Dedifferentiated amniotic fluid mesenchymal stem cell (primary cell): ENCODE data around the gene TENM3.

Experiments
- DNase-seq: peaks from one replicate; pipeline ENCODE4 v3.0.0-alpha.2; 2016; ENCODE audit errors: extremely low spot score

TENM3 gene

DNA sequence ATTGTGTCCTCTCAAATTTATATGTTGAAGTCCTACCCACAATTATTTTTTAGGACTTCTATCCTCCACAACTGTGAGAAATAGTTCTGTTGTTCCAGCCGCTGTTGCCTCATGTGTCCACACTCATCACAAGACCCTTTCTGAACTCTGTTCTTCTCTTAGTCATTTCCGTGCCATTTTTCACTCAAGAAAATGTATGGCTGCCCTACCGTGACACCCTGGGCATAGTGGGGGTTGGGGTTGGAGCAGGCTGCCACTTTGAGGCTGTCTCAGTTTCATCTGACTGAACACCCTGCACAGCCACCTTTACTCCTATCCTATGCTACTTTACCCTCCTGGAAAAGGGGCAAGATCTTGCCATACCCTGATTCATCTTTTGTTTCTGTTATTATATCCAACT is 319.1 kb downstream of the TENM3 start:
- no peak for DNase-seq

- no peak for DNase-seq
Observed at GRCh38 chr4:182564724-182565369, 321.6 kb downstream of the TENM3 start.

DNA sequence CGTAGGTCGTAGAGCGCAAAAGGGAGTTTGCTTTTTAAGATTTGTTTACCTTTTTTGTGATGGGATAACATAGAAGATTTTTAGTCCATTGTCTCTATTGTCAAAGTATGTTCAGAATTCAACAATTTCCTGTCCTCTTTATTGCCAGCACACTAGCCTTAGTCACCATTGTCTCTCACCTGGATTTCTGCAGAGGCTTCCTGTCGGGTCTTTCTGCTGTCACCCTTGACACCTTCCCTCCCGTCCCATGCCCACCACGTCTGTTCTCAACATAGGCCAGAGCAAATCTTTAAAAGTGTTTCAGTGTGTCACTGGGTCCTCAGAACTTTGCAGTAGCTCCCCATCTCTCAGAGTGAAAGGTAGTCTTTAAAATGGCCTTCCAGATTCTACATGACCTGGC is 323.9 kb downstream of the TENM3 start:
- no peak for DNase-seq

- DNase-seq, result no peak
Observed at GRCh38 chr4:182569561-182569960, 326.4 kb downstream of the TENM3 start.

DNA sequence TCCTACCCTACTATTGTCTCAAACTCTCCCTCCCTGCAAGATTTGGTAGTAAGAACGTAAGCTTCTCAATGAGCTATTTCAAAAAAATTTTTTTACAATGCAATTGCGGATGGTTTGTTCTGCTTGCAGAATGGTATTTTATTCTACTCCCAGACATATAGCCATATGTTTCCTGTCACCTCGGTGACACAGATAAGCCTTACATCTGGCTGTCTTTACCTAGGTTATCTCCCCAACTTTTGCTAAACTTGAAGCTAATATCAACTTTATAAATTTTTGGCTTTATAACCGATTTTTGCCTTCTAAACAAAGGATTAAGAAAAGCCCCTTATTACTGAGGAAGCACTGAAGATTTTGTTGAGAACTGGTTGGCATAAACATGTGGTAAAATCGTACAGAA is 331.5 kb downstream of the TENM3 start:
- no peak for DNase-seq

DNA sequence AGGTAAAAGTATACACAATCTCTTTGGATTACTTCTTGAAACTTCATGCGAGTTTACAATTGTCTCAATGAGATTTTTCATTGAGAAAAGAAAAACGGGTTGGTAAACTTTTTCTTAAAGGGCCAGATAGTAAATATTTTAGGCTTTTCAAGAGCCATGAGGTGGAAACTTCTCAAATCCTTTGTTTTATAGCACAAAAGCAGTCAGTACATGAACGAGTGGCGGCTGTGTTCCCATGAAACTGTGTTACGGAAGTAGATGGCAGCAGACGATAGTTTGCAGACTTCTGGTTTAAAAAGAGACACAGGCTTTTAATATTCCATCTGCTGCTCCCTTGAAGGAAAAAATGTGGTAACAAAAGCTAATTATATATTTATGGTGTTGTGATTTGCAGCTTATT is 332.0 kb downstream of the TENM3 start:
- DNase-seq, result no peak

DNA sequence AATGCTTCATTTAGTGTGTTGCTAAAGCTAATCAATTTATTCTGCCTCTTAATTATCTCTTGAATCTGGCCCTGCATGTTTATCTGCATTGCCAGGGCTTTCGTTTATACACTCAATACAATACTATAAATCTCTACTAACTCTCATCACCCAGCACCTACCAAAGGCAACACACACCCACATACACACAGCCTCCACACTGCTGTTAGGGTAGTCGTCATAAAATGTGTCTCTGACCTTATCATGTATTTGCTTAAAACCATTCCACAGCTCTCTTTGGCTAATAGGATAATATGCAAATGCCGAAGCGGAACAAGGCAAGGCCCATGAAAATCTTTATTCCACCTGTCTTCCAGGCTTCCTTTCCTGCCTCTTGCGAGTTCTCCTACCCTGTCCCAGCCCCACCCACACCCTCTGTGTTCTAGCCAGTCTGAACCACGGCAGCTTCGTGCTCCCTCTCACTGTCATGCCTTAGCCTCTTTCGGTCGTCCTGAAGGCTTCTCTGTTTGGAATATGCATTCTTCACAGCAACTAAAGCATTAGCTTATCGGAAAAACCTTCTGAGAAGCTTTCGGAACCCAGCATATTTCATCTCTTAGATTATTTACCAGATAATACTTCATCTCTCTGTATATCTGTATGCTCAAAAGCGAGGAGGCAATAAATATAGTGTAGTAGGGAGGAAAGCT is 333.5 kb downstream of the TENM3 start:
- no peak for DNase-seq

DNA sequence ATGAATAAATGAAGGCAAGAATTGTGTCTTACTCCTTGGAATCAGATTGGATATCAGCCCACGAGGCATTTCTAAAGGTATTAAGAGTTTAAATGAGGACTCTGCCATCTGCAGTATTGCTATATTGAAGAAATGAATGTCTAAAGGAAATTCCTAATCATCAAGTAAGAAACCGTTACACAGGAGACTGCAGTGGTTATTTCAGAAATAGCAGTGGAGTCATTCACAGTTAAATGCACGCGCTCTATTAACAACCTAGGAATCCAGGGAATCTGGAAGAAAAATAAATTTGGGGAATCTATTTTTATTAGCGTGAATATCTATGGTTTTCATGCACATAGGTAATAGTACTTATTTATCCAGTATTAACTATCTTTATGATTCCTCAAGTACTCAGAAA is 334.2 kb downstream of the TENM3 start:
- DNase-seq, result no peak

DNA sequence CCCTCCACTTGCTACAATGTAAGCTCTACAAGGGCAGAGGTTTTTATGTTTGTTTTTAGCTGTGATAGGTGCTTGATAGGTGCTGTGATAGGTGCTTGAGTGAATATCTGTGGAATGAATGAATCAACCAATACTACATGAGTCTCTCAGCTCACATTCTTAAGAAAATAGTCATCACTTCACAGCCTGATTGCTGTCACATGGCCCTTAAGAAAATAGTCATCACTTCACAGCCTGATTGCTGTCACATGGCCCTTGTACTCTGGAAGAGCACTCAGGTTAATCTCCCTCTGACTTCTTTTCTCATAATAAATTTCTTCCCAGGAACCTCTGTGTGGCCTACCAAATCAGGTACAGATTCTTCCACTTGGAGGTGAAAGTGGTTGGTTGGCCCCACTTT is 335.2 kb downstream of the TENM3 start:
- DNase-seq, result peak; percentile 22

DNA sequence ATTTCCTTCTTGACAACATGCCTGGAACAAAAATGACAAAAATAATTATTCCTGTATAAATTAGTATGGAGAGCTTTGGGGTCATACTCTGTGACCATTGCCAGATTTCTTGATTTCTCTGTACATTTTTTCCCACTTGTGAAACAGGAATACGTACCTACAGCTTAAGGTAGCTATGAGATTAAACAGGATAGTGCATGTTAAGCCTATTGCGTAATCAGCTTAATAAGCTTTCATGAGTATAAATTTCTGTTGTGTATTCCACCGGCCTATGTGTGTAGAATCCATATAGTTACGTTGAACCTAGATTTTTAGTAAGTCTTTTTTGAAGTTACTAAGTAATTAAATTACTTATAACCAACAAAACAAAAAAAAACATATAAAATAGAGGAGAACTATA is 339.0 kb downstream of the TENM3 start:
- no peak for DNase-seq

DNA sequence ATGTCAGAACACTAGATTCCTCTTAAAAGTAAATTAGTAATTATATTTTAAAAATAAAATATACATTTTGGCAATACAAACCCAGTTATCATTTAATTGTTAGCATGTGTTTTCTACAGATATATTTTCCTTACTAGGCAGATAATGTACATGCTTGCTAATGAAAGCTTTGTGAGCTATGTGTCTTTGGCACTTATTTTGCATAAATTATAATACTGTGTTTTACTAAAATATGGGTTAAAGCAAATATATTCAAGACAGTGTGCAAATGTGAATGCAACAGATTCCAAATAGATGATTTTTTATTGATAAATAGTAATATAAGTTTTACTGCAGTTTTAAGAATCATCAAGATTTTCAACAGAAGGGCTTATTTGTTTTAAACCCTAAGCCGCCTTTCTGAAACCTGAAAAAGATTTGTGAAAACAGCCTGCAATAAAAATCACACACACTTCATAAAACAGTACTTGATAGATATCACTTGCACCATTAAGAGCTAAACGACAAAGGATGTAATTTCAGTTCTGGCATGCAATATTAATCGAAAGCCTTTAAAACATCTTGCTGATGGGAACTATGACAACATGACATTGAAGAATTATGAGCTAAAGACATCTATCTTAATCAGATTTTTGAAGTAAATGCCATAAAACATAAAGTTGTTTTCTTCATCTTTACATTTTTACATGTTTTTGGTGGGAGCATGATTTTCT is 340.7 kb downstream of the TENM3 start:
- no peak for DNase-seq

DNA sequence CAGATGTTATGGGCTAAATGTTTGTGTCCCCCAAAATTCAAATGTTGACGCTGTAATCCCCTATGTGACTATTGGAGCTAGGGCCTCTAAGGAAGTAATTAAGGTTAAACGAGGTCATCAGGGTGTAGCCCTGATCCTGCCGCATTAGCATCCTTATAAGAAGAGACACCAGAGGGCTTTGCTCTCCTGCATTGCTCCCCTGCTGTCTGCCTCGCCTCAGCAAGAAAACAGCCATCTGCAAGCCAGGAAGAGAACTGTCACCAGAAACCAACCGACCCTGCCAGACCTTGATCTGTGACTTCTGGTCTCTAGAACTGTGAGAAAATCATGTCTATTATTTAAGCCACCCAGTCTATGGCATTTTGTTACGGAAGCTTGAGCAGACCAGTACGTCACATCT is 342.1 kb downstream of the TENM3 start:
- no peak for DNase-seq

DNA sequence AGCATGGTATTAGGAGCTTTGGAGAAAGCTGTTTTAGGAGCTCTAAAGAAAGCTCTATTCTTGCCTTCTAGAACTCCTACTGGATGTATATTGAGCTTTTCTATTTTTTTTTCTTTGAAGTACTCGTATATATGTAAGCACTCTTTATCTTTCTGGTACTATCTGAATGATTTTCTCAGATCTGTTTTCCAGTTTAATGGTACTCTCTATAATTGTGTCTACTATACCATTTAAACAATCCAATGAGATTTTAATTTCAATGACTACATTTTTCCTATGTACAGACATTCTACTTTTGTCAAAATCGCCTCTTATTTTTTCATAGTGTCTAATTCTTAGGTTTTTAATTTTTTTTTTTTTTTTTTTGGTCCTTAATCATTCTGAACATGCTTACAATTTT is 345.9 kb downstream of the TENM3 start:
- DNase-seq, result no peak

- no peak for DNase-seq
Observed at GRCh38 chr4:182593402-182593801, 350.2 kb downstream of the TENM3 start.

GRCh38 chr4:182593864-182594263 is 350.7 kb downstream of the TENM3 start:
- no peak for DNase-seq

DNA sequence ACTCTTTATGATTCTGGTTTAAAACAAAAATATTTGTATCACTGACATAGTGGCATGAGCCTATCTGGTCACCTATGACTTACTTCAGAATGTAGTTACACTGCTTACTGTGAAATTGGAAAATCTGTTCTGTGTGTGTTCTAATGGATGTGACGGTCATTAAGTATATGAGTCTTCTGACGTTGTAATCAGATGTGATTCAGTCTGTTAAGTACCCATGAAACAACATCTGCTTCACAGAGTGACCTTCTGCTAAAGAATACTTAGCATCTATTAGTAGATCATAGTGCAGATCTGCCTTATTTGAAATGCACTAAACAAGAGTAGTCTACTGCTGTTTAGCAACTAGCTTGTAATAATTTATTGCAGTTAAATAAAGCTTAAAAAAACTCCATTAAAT is 356.9 kb downstream of the TENM3 start:
- DNase-seq, result no peak

GRCh38 chr4:182600856-182601255 is 357.7 kb downstream of the TENM3 start:
- DNase-seq, result no peak

GRCh38 chr4:182604161-182604622 is 361.0 kb downstream of the TENM3 start:
- DNase-seq, result no peak

GRCh38 chr4:182604953-182605352 is 361.8 kb downstream of the TENM3 start:
- DNase-seq, result no peak

- no peak for DNase-seq
Observed at GRCh38 chr4:182608525-182608924, 365.3 kb downstream of the TENM3 start.

- DNase-seq, result no peak
Observed at GRCh38 chr4:182616476-182616875, 373.3 kb downstream of the TENM3 start.

DNA sequence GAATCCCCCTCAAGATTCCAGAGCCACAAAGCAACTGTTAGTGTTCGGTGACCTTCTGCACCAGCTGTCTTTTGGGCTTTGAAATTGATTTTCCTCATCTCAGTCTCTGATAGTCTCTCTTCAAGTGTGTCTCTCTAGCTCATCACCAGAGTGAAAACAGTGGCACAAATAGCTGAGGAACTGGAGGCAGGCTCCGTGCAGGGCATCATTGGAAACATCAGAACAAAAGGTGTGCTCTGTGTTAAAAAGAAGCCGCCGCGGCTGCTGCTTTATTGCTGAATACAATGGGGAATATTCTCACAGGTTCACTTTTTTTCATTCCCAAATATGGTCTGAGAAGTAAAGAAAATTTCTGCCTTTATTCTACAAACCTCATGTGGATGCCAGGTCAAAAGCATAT is 376.5 kb downstream of the TENM3 start:
- no peak for DNase-seq
